ENCODE results near the gene NLRC5. TPM values are rescaled to one million over a fixed set of nuclear protein-coding genes. Genes with fewer than 3 reads are reported as not detected.

NLRC5 gene
- total RNA-seq, 1 experiment from 2014 or later, result 29.7 TPM

DNA sequence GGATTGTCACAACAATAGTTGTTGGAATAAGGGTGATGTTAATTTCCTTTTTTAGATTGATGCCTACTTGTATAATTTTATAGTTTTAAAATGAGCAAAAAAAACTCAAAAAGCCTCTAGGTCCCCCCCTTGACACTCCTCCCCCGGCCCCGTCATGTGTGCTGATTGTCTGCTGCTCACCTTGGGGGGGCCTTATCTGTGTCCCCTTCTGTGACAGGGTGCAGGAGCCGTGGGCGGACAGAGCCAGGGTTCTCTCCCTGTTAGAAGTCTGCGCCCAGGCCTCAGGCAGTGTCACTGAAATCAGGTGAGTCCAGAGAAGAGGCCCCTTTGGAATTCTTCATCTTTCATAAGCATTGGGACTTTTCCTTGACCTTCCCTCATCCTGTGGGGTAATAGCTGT is 75.6 kb downstream of the NLRC5 start:
- Histone ChIP-seq H3K36me3 (ENCODE audit: low read depth) (no peaks in the 10 kb centered on the region), H3K9me2 (ENCODE audit: insufficient read depth) (no peaks in the 10 kb centered on the region), H3K9me3 (ENCODE audit: insufficient read depth, low read depth) (no peaks in the 10 kb centered on the region), H2AFZ (no peak overlapping the region), H3K27me3 (ENCODE audit: insufficient read depth, low read depth) (no peaks in the 10 kb centered on the region), H3K27ac (no peak overlapping the region), H3K4me2 (no peak overlapping the region), H3K79me2 (ENCODE audit: low read depth) (no peaks in the 10 kb centered on the region), H3F3A (ENCODE audit: insufficient read depth, low read depth) (peaks cover 12% of the 10 kb centered on the region; the same call in 1 of the 2 replicates), H4K20me1 (ENCODE audit: insufficient read depth) (no peaks in the 10 kb centered on the region), H3K4me3 (no peak overlapping the region), H3K4me1 (replicated peaks; ENCODE audit: insufficient read depth) (peaks cover 18% of the 10 kb centered on the region)
- no TSS peak for BruUV-seq (replicated peaks)
- POLR2A ChIA-PET (ENCODE audit: unreplicated experiment), result no interaction called here
- CTCF ChIA-PET, result no interaction called here
- intact Hi-C loops (cut with micrococcal nuclease; ENCODE audit: unreplicated experiment), result no loop called here
- TF ChIP-seq, protein P1, sequence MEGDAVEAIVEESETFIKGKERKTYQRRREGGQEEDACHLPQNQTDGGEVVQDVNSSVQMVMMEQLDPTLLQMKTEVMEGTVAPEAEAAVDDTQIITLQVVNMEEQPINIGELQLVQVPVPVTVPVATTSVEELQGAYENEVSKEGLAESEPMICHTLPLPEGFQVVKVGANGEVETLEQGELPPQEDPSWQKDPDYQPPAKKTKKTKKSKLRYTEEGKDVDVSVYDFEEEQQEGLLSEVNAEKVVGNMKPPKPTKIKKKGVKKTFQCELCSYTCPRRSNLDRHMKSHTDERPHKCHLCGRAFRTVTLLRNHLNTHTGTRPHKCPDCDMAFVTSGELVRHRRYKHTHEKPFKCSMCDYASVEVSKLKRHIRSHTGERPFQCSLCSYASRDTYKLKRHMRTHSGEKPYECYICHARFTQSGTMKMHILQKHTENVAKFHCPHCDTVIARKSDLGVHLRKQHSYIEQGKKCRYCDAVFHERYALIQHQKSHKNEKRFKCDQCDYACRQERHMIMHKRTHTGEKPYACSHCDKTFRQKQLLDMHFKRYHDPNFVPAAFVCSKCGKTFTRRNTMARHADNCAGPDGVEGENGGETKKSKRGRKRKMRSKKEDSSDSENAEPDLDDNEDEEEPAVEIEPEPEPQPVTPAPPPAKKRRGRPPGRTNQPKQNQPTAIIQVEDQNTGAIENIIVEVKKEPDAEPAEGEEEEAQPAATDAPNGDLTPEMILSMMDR (conservative IDR thresholded peaks at IDR 0.05), result no peak
- TF ChIP-seq EZH2 (IDR thresholded peaks at IDR 0.05; ENCODE audit: low read depth), result no peak
- DNase-seq, result no peak

DNA sequence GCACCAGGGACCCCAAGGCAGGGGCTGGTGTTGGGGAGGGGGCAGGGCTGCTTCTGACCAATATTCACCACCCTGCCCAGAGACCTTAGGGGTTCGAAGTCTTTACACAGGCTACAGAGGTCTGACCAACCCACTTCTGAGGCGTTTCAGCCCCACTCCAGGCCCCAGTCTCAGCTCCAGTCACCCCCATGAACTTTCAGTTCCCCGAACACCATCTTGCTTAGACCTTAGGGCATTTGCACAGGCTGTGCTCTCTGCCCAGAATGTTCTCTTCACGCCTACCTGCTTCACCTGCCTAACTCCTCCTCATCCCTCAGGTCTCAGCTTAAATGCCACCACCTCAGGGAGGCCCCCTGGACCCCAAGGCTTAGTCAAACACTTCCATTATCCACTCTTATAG is 77.3 kb downstream of the NLRC5 start:
- peaks cover 9% of the 10 kb centered on the region; the same call in 1 of the 2 replicates for H3F3A ChIP-seq (ENCODE audit: insufficient read depth, low read depth)
- no peaks in the 10 kb centered on the region for H3K9me2 ChIP-seq (ENCODE audit: insufficient read depth)
- no TSS peak for BruUV-seq (replicated peaks)
- H3K36me3 ChIP-seq (ENCODE audit: low read depth), result no peaks in the 10 kb centered on the region
- H2AFZ ChIP-seq, result no peak overlapping the region
- H3K4me1 ChIP-seq (replicated peaks; ENCODE audit: insufficient read depth), result peaks cover 4% of the 10 kb centered on the region
- TF ChIP-seq EZH2 (IDR thresholded peaks at IDR 0.05; ENCODE audit: low read depth), result no peak
- TF ChIP-seq, protein P1 (conservative IDR thresholded peaks at IDR 0.05), result no peak
- POLR2A ChIA-PET (ENCODE audit: unreplicated experiment), result interaction anchor here (0.8 kb wide), 1 partner anchor 234 kb away, joined by 3 read pairs; no protein-coding TSS in a partner anchor
- H3K79me2 ChIP-seq (ENCODE audit: low read depth), result no peaks in the 10 kb centered on the region
- no peak for DNase-seq
- no peaks in the 10 kb centered on the region for H3K27me3 ChIP-seq (ENCODE audit: insufficient read depth, low read depth)
- no peaks in the 10 kb centered on the region for H4K20me1 ChIP-seq (ENCODE audit: insufficient read depth)
- CTCF ChIA-PET, result no interaction called here
- no peaks in the 10 kb centered on the region for H3K9me3 ChIP-seq (ENCODE audit: insufficient read depth, low read depth)
- intact Hi-C loops (cut with micrococcal nuclease; ENCODE audit: unreplicated experiment), result no loop called here
- no peak overlapping the region for H3K4me3 ChIP-seq
- no peak overlapping the region for H3K27ac ChIP-seq
- H3K4me2 ChIP-seq, result no peak overlapping the region

DNA sequence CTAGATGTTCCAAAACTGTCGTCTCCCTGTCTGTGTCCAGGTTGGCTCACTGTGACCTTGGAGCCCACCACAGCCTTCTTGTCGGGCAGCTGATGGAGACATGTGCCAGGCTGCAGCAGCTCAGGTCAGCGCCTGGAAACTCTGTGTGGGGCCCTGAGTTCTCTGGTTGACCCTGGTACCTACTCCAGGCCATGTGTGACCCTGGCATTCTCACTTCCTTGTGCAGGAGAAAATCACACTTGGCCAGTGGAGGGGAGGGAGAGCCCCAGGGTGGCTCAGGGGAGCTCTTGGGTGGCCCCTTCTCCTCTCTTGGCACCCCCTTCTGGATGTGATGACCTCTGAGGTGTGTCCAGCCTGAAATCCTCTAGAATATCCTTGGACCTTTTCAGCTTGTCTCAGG is 78.0 kb downstream of the NLRC5 start:
- ChIA-PET CTCF (no interaction called here), POLR2A (ENCODE audit: unreplicated experiment) (no interaction called here)
- intact Hi-C loops (cut with micrococcal nuclease; ENCODE audit: unreplicated experiment), result no loop called here
- Histone ChIP-seq H3K27ac (no peak overlapping the region), H2AFZ (no peak overlapping the region), H3K9me3 (ENCODE audit: insufficient read depth, low read depth) (no peaks in the 10 kb centered on the region), H4K20me1 (ENCODE audit: insufficient read depth) (no peaks in the 10 kb centered on the region), H3F3A (ENCODE audit: insufficient read depth, low read depth) (peaks cover 7% of the 10 kb centered on the region; the same call in 1 of the 2 replicates), H3K79me2 (ENCODE audit: low read depth) (no peaks in the 10 kb centered on the region), H3K4me2 (no peak overlapping the region), H3K4me3 (no peak overlapping the region), H3K27me3 (ENCODE audit: insufficient read depth, low read depth) (no peaks in the 10 kb centered on the region), H3K9me2 (ENCODE audit: insufficient read depth) (no peaks in the 10 kb centered on the region), H3K36me3 (ENCODE audit: low read depth) (no peaks in the 10 kb centered on the region), H3K4me1 (replicated peaks; ENCODE audit: insufficient read depth) (peaks cover 9% of the 10 kb centered on the region)
- no TSS peak for BruUV-seq (replicated peaks)
- DNase-seq, result no peak
- TF ChIP-seq, protein P1 (conservative IDR thresholded peaks at IDR 0.05), result no peak
- no peak for TF ChIP-seq EZH2 (IDR thresholded peaks at IDR 0.05; ENCODE audit: low read depth)

Measured in PC-9 (cell line).